ENCODE results near the gene BAG5. TPM values are rescaled to one million over a fixed set of nuclear protein-coding genes. Genes with fewer than 3 reads are reported as not detected.

The BAG5 gene
- total and polyA plus RNA-seq, 2 of the 8 experiments (the other 6 are each of a cell fraction or from before 2014, with no cell fraction given) = 7.4 to 29.5 TPM

- TF ChIP-seq SAP30 (IDR thresholded peaks at IDR 0.05; ENCODE audit: insufficient read depth, insufficient replicate concordance, low read length) (no peak), SP1 (IDR thresholded peaks at IDR 0.05; ENCODE audit: low read depth, low read length) (no peak), SP2 (IDR thresholded peaks at IDR 0.05; ENCODE audit: low read length) (no peak), BACH1 (IDR thresholded peaks at IDR 0.05; ENCODE audit: low read length) (peak; percentile 60), GTF2F1 (IDR thresholded peaks at IDR 0.05; ENCODE audit: borderline replicate concordance, low read depth, low read length) (no peak), CTCF (IDR thresholded peaks at IDR 0.05; ENCODE audit: control extremely low read depth in 1 of 3, insufficient read depth in 1 of 3, low read depth in 1 of 3, low read length in 3 of 3) (peak in 2 of 3 experiments; percentile 61 to 66; a peak in 3 of 4 replicates), TEAD4 (IDR thresholded peaks at IDR 0.05; ENCODE audit: low read depth, low read length) (no peak), CHD2 (IDR thresholded peaks at IDR 0.05; ENCODE audit: low read length) (peak; percentile 63; the same call in 1 of the 2 replicates), RAD21 (IDR thresholded peaks at IDR 0.05 in 1 of 2, conservative IDR thresholded peaks at IDR 0.05 in 1 of 2; ENCODE audit: low read depth in 2 of 2, low read length in 2 of 2) (peak; percentile 23 to 47; a peak in 3 of 4 replicates), NANOG (IDR thresholded peaks at IDR 0.05; ENCODE audit: insufficient read depth, low read depth, low read length, poor library complexity, severe bottlenecking) (no peak), TCF12 (IDR thresholded peaks at IDR 0.05; ENCODE audit: low read depth, low read length) (0 out of 2 replicates have a peak, but pooled peaks have one; percentile 5), POLR2AphosphoS5 (IDR thresholded peaks at IDR 0.05; ENCODE audit: low read depth, low read length) (peak; percentile 89), EP300 (IDR thresholded peaks at IDR 0.05; ENCODE audit: borderline replicate concordance in 1 of 2, low read depth in 2 of 2, low read length in 2 of 2) (no peak)
Measured at GRCh38 chr14:103520657-103521437, 41.6 kb downstream of the BAG5 start (continued).

Measured in H1 (cell line).